K562 (cell line): ENCODE data around the gene OTOGL. TPM values are rescaled to one million over a fixed set of nuclear protein-coding genes. Genes with fewer than 3 reads are reported as not detected.

Source experiments
- ATAC-seq: fragments of 200-7000 bp; cut with Tn5 transposase; 3 replicates; pipeline ENCODE4 v1.9.1; 2020; ENCODE audit warnings: moderate library complexity
- BruUV-seq: library from RNA; stranded (reverse); fragments of 400-500 nt; replicated peaks from 2 replicates; lab custom pipeline; 2021; lab: Mats Ljungman, UMichigan
- CTCF ChIA-PET: fragments of 300-600 bp; formaldehyde crosslinking; extraction: SDS; loops from one replicate; lab custom pipeline; 2021; ENCODE audit warnings: low intra/inter-chr PET ratio; lab: Yijun Ruan, JAX
- POLR2A ChIA-PET: fragments of 300-600, 350-650 bp; sonication (Branson Sonifier 250); formaldehyde crosslinking; extraction: SDS; loops from one replicate; lab custom pipeline; 2021; ENCODE audit warnings: antibody characterized with exemption, inconsistent platforms; lab: Yijun Ruan, JAX
- DNase-seq, 4 experiments: peaks; one replicate each; pipeline versions ENCODE4 v3.0.0 to v3.0.0-alpha.2; 2011 to 2018; ENCODE audit warnings: low spot score in 3 of 4, mixed read lengths in 3 of 4; ENCODE audit errors: extremely low read depth in 1 of 4
- FAIRE-seq: peaks from 2 replicates; lab custom pipeline; 2011; peaks lifted over from hg19 to GRCh38; lab: Jason Lieb, UNC
- H2AFZ ChIP-seq: 2 replicates; pipeline ENCODE4 v1.6.0; 2011; ENCODE audit warnings: low read depth, low read length, control low read depth, inconsistent platforms
- H3K27ac ChIP-seq: fragments of 200-600 bp; 3 replicates; pipeline ENCODE4 v1.8.0; 2011; ENCODE audit warnings: low read depth, mild to moderate bottlenecking, control low read depth, inconsistent platforms, low read length, moderate library complexity, mixed read lengths; ENCODE audit errors: extremely low read depth
- H3K27me3 ChIP-seq, 2 experiments: fragments of 300-600 bp in 1 of 2; 2 replicates in 1 of 2; 3 replicates in 1 of 2; pipeline versions ENCODE4 v1.6.0 to v1.8.0; 2011; ENCODE audit warnings: inconsistent platforms in 2 of 2, low read length in 2 of 2, mild to moderate bottlenecking in 1 of 2, mixed read lengths in 1 of 2, moderate library complexity in 1 of 2; ENCODE audit not compliant: control insufficient read depth in 2 of 2, insufficient read depth in 2 of 2
- H3K36me3 ChIP-seq: fragments of 300-600 bp; 3 replicates; pipeline ENCODE4 v1.8.0; 2011; ENCODE audit warnings: mild to moderate bottlenecking, low read length, inconsistent platforms; ENCODE audit not compliant: control insufficient read depth, insufficient read depth
- H3K4me1 ChIP-seq, 2 experiments: fragments of 200-600 bp in 1 of 2; replicated peaks in 1 of 2; 2 replicates in 1 of 2; 3 replicates in 1 of 2; pipeline versions ENCODE4 v1.5.1 to v1.8.0; 2011; ENCODE audit warnings: inconsistent platforms in 2 of 2, low read length in 2 of 2, mild to moderate bottlenecking in 1 of 2, mixed read lengths in 1 of 2, moderate library complexity in 1 of 2; ENCODE audit not compliant: control insufficient read depth in 2 of 2, insufficient read depth in 2 of 2
- H3K4me2 ChIP-seq: 2 replicates; pipeline ENCODE4 v1.6.1; 2011; ENCODE audit warnings: low read length, control low read depth, inconsistent platforms, mixed read lengths; ENCODE audit not compliant: insufficient read depth
- H3K4me3 ChIP-seq: fragments of 200-600 bp; sonication (generic), shearing (Covaris generic); 2 replicates; pipeline ENCODE4 v1.5.1; 2016; ENCODE audit warnings: control low read depth, inconsistent platforms
- H3K79me2 ChIP-seq: fragments of 200-600 bp; 3 replicates; pipeline ENCODE4 v1.8.0; 2011; ENCODE audit warnings: low read length, inconsistent platforms; ENCODE audit not compliant: control insufficient read depth, insufficient read depth
- H3K9ac ChIP-seq, 2 experiments: 2 replicates each; pipeline versions ENCODE4 v1.6.0 to v1.6.1; 2011; ENCODE audit warnings: low read depth in 2 of 2, low read length in 2 of 2, control low read depth in 1 of 2, inconsistent platforms in 1 of 2, mild to moderate bottlenecking in 1 of 2, mixed read lengths in 1 of 2; ENCODE audit not compliant: insufficient read depth in 1 of 2
- H3K9me1 ChIP-seq: one replicate; pipeline ENCODE4 v1.6.0; 2011; ENCODE audit warnings: inconsistent platforms, mild to moderate bottlenecking, low read length, moderate library complexity; ENCODE audit not compliant: control insufficient read depth, insufficient read depth
- H3K9me3 ChIP-seq: replicated peaks from 2 replicates; pipeline ENCODE4 v1.5.1; 2011; ENCODE audit warnings: low read depth, low read length, inconsistent platforms; ENCODE audit not compliant: control insufficient read depth, insufficient read depth
- H4K20me1 ChIP-seq: replicated peaks from 2 replicates; pipeline ENCODE4 v1.6.1; 2011; ENCODE audit warnings: low read length, inconsistent platforms, mixed read lengths; ENCODE audit not compliant: control insufficient read depth, insufficient read depth
- ETS2 ChIP-seq: IDR thresholded peaks from 2 replicates; pipeline ENCODE4 v1.6.1; 2016; ENCODE audit warnings: borderline replicate concordance, missing genetic modification characterization, mild to moderate bottlenecking, moderate library complexity, missing compliant biosample characterization; ENCODE audit not compliant: poor library complexity, severe bottlenecking
- KDM2B ChIP-seq: fragments of 250-450 bp; sonication (Bioruptor Pico); IDR thresholded peaks from 2 replicates; pipeline ENCODE4 v1.8.0; 2021; ENCODE audit warnings: mild to moderate bottlenecking, moderate library complexity
- MLX ChIP-seq, 2 experiments: fragments of 450-650 bp in 1 of 2; sonication (generic) in 1 of 2; formaldehyde crosslinking; conservative IDR thresholded peaks; 2 replicates each; pipeline versions ENCODE4 v1.4.0 to v1.8.1; 2020 to 2022; ENCODE audit warnings: mild to moderate bottlenecking in 1 of 2, missing genetic modification reagents in 1 of 2
- MTF1 ChIP-seq: fragments of 250-450 bp; sonication (Bioruptor Pico); IDR thresholded peaks from 2 replicates; pipeline ENCODE4 v1.9.0; 2021; ENCODE audit warnings: moderate library complexity, mild to moderate bottlenecking, inconsistent platforms, borderline replicate concordance
- NFYB ChIP-seq: IDR thresholded peaks from 2 replicates; pipeline ENCODE4 v1.6.1; 2011; ENCODE audit warnings: mild to moderate bottlenecking, moderate library complexity; ENCODE audit not compliant: insufficient read length; ENCODE audit errors: extremely low read depth
- SRSF3 ChIP-seq: fragments of 200-400 bp; formaldehyde crosslinking; IDR thresholded peaks from 2 replicates; pipeline ENCODE4 v1.6.1; 2016; ENCODE audit warnings: mild to moderate bottlenecking, low read length, moderate library complexity; ENCODE audit not compliant: insufficient read depth
- WGBS: fragments of 100-300 bp; shearing (Covaris generic); methylation state at CpG from one replicate; pipeline ENCODE4 v1.1.6; 2016; ENCODE audit warnings: low coverage, mixed read lengths; ENCODE audit not compliant: insufficient coverage; ENCODE audit errors: missing lambda C conversion rate; 5-methylcytosine and 5-hydroxymethylcytosine counted together
- in situ Hi-C: fragments of 300-500 bp; cut with MboI; formaldehyde crosslinking; loops from 4 replicates; pipeline ENCODE4 v1.15.0; 2018; ENCODE audit warnings: inconsistent platforms, mixed read lengths
- intact Hi-C: fragments of 100-400 bp; cut with micrococcal nuclease; formaldehyde crosslinking; loops from 2 replicates; pipeline ENCODE4 v1.14.2; 2022
- polyA plus RNA-seq, 8 experiments: library from polyadenylated mRNA; depleted of rRNA in 4 of 8; stranded (reverse) in 5 of 8; unstranded in 3 of 8; fragments of >200 nt; fragmentation: Nextera tagmentation in 2 of 8; fragmentation: Illumina TruSeq in 1 of 8; extraction: Ambion mirVana in 2 of 8; extraction: Trizol in 1 of 8; gene quantifications; 2 replicates each; pipeline versions ENCODE4 v1.2.1 to v1.2.3, GENCODE V29; 2011 to 2014; ENCODE audit warnings: inconsistent platforms in 1 of 8, missing spikeins in 1 of 8
- total RNA-seq, 7 experiments: library from RNA; depleted of rRNA in 6 of 7; stranded (reverse); fragments of >200 nt in 6 of 7; fragmentation: Illumina TruSeq in 2 of 7; extraction: Trizol in 2 of 7; gene quantifications; 2 replicates each; pipeline versions ENCODE4 v1.2.1 to v1.2.3, GENCODE V29; 2011 to 2021; ENCODE audit warnings: low replicate concordance in 1 of 7
- TF ChIP-seq, protein P1 (sequence below): fragments of 450-650 bp; formaldehyde crosslinking; IDR thresholded peaks from 2 replicates; pipeline ENCODE4 v1.4.0; 2020; ENCODE audit warnings: mild to moderate bottlenecking, mixed read lengths
- TF ChIP-seq, protein P2 (sequence below): fragments of 450-650 bp; IDR thresholded peaks from 2 replicates; pipeline ENCODE4 v1.6.1; 2016; ENCODE audit warnings: missing biosample characterization, missing genetic modification characterization

Gene OTOGL
- total and polyA plus RNA-seq, 9 of the 15 experiments (the other 6 are each of a cell fraction or from before 2014, with no cell fraction given), result 0.02 to 0.03 TPM; not detected in 7

- no peak for DNase-seq
- no peak for ATAC-seq
- no peaks in the 10 kb centered on the region for H3K9me1 ChIP-seq
- ChIA-PET CTCF (no interaction called here), POLR2A (no interaction called here)
- H3K36me3 ChIP-seq, result no peaks in the 10 kb centered on the region
- FAIRE-seq, result no peak
- BruUV-seq, result no TSS peak
- H3K79me2 ChIP-seq, result no peaks in the 10 kb centered on the region
- H3K9ac ChIP-seq, result no peak overlapping the region
- intact Hi-C loops (no loop called here), in situ Hi-C loops (no loop called here)
- no peak overlapping the region for H3K4me2 ChIP-seq
- 0% methylated on average over 3 of the region's 3 CpGs for WGBS
- no peaks in the 10 kb centered on the region for H4K20me1 ChIP-seq
- no peak overlapping the region for H3K27ac ChIP-seq
- H2AFZ ChIP-seq, result no peak overlapping the region
- H3K9me3 ChIP-seq, result no peaks in the 10 kb centered on the region
- no peaks in the 10 kb centered on the region for H3K4me1 ChIP-seq
- no peaks in the 10 kb centered on the region for H3K27me3 ChIP-seq
- TF ChIP-seq KDM2B, result no peak
- TF ChIP-seq, protein P1, sequence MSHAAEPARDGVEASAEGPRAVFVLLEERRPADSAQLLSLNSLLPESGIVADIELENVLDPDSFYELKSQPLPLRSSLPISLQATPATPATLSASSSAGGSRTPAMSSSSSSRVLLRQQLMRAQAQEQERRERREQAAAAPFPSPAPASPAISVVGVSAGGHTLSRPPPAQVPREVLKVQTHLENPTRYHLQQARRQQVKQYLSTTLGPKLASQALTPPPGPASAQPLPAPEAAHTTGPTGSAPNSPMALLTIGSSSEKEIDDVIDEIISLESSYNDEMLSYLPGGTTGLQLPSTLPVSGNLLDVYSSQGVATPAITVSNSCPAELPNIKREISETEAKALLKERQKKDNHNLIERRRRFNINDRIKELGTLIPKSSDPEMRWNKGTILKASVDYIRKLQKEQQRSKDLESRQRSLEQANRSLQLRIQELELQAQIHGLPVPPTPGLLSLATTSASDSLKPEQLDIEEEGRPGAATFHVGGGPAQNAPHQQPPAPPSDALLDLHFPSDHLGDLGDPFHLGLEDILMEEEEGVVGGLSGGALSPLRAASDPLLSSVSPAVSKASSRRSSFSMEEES (CRISPR knock-in tag), result no peak
- no peak for TF ChIP-seq NFYB
- no peak for TF ChIP-seq ETS2 (tag)
- no peak for TF ChIP-seq SRSF3
- no peak for TF ChIP-seq MLX (CRISPR knock-in tag; conservative IDR thresholded peaks at IDR 0.05)
- TF ChIP-seq, protein P2, sequence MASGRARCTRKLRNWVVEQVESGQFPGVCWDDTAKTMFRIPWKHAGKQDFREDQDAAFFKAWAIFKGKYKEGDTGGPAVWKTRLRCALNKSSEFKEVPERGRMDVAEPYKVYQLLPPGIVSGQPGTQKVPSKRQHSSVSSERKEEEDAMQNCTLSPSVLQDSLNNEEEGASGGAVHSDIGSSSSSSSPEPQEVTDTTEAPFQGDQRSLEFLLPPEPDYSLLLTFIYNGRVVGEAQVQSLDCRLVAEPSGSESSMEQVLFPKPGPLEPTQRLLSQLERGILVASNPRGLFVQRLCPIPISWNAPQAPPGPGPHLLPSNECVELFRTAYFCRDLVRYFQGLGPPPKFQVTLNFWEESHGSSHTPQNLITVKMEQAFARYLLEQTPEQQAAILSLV, result no peak
- no peak for TF ChIP-seq MTF1 (CRISPR knock-in tag)
- H3K4me3 ChIP-seq, result no peak overlapping the region
Observed at GRCh38 chr12:80192087-80192486, 92.8 kb downstream of the OTOGL start.
